HL-60 (cell line): ENCODE measurements around the gene TRABD2B.

ENCODE experiments used
- DNase-seq, 2 experiments: peaks; one replicate each; pipeline ENCODE4 v3.0.0-alpha.2; 2010 to 2020; ENCODE audit warnings: low read depth in 1 of 2, low spot score in 1 of 2
- H3K27ac ChIP-seq: fragments of 250-450 bp; sonication (Bioruptor Pico); replicated peaks from 2 replicates; pipeline ENCODE4 v1.5.1; 2020; ENCODE audit warnings: mild to moderate bottlenecking, moderate library complexity
- H3K27me3 ChIP-seq: fragments of 250-450 bp; sonication (Bioruptor Pico); 2 replicates; pipeline ENCODE4 v1.5.1; 2021; ENCODE audit warnings: mild to moderate bottlenecking, moderate library complexity; ENCODE audit not compliant: insufficient read depth, poor library complexity, severe bottlenecking
- H3K4me3 ChIP-seq: replicated peaks from 2 replicates; pipeline ENCODE4 v1.5.1; 2011; ENCODE audit warnings: mild to moderate bottlenecking, control low read depth, low read length; ENCODE audit not compliant: insufficient read depth
- GABPA ChIP-seq: IDR thresholded peaks from 2 replicates; pipeline ENCODE4 v1.6.1; 2012; ENCODE audit warnings: low read depth
- POLR2AphosphoS5 ChIP-seq: IDR thresholded peaks from 2 replicates; pipeline ENCODE4 v1.6.1; 2012; ENCODE audit warnings: low read depth
- SPI1 ChIP-seq: IDR thresholded peaks from 2 replicates; pipeline ENCODE4 v1.6.1; 2012; ENCODE audit warnings: low read depth, mild to moderate bottlenecking, borderline replicate concordance
- TF ChIP-seq, protein P1 (sequence below): IDR thresholded peaks from one replicate; pipeline ENCODE4 v1.5.1; 2011; ENCODE audit warnings: low read length, control low read depth, inconsistent platforms; ENCODE audit not compliant: insufficient read depth
- TF ChIP-seq, protein P2 (sequence below): IDR thresholded peaks from 2 replicates; pipeline ENCODE4 v1.6.1; 2012; ENCODE audit warnings: low read depth; ENCODE audit not compliant: insufficient replicate concordance

TRABD2B gene

DNA sequence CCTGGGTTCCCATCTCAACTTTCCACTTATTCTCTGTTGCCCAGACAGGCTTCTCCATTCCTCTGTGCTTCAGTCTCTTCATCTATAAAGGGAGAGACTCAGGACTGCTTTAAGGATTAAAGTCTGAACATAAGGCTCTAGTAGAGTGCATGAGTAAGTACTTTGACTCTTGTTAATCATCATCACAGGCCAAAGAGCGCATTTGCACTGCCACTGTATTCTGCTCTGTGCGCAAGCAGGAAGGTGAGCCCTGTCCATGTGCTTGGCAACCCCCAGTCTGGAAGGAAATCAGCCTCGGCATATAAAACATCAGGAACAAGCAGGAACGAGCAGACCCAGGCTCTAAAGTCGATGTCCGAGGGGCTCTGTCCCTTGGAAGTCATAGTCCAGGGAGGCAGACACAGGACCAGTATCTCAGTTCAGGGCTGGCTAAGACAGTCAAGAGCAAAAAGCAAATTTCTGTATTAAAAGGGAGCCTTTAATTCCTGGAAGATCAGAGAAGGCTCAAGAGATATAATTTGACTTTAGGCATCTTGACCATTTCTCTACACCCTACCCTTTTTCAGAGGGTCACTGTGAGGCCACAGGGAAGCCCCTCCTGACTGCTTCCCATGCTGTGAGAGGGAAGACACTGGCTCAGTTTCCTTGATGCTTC is 131.2 kb downstream of the TRABD2B start:
- Histone ChIP-seq H3K4me3 (no peak overlapping the region), H3K27me3 (no peaks in the 10 kb centered on the region), H3K27ac (no peak overlapping the region)
- TF ChIP-seq, protein P1, sequence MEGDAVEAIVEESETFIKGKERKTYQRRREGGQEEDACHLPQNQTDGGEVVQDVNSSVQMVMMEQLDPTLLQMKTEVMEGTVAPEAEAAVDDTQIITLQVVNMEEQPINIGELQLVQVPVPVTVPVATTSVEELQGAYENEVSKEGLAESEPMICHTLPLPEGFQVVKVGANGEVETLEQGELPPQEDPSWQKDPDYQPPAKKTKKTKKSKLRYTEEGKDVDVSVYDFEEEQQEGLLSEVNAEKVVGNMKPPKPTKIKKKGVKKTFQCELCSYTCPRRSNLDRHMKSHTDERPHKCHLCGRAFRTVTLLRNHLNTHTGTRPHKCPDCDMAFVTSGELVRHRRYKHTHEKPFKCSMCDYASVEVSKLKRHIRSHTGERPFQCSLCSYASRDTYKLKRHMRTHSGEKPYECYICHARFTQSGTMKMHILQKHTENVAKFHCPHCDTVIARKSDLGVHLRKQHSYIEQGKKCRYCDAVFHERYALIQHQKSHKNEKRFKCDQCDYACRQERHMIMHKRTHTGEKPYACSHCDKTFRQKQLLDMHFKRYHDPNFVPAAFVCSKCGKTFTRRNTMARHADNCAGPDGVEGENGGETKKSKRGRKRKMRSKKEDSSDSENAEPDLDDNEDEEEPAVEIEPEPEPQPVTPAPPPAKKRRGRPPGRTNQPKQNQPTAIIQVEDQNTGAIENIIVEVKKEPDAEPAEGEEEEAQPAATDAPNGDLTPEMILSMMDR, result no peak
- TF ChIP-seq POLR2AphosphoS5, result no peak
- no peak for TF ChIP-seq GABPA
- no peak for TF ChIP-seq SPI1
- TF ChIP-seq, protein P2, sequence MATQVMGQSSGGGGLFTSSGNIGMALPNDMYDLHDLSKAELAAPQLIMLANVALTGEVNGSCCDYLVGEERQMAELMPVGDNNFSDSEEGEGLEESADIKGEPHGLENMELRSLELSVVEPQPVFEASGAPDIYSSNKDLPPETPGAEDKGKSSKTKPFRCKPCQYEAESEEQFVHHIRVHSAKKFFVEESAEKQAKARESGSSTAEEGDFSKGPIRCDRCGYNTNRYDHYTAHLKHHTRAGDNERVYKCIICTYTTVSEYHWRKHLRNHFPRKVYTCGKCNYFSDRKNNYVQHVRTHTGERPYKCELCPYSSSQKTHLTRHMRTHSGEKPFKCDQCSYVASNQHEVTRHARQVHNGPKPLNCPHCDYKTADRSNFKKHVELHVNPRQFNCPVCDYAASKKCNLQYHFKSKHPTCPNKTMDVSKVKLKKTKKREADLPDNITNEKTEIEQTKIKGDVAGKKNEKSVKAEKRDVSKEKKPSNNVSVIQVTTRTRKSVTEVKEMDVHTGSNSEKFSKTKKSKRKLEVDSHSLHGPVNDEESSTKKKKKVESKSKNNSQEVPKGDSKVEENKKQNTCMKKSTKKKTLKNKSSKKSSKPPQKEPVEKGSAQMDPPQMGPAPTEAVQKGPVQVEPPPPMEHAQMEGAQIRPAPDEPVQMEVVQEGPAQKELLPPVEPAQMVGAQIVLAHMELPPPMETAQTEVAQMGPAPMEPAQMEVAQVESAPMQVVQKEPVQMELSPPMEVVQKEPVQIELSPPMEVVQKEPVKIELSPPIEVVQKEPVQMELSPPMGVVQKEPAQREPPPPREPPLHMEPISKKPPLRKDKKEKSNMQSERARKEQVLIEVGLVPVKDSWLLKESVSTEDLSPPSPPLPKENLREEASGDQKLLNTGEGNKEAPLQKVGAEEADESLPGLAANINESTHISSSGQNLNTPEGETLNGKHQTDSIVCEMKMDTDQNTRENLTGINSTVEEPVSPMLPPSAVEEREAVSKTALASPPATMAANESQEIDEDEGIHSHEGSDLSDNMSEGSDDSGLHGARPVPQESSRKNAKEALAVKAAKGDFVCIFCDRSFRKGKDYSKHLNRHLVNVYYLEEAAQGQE, result no peak
- DNase-seq, result no peak

DNA sequence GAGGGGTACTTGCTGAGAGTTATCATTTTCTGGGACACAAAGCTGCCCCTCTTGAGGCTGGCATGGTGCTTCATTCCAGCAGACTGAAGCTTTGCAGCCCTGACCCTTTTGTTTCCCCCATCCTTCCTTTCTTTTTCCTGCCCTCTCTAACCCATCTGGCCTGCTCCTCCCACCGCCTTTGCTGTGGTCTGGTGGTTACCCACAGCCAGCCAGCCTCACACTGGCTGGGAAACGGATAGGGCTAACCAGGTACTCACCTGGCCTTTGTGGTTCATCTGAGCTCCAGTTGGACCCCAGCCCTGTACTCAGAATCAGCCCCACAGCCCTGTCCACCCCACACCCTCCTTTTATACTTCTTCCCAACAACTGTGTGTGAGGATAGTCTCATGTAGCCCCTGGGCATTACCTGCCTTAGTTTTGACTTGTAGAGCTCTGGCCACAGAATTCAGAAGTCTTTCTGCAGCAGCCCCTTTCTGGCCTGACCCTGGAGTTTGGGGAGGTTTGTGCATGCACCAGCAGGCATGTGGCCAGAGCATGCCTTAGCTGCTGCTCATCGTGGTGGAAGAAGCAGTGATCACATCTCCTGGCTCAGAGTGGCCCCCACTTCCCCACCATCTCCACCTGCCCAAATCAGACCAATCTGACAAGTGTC is 138.0 kb downstream of the TRABD2B start:
- DNase-seq, result no peak

DNA sequence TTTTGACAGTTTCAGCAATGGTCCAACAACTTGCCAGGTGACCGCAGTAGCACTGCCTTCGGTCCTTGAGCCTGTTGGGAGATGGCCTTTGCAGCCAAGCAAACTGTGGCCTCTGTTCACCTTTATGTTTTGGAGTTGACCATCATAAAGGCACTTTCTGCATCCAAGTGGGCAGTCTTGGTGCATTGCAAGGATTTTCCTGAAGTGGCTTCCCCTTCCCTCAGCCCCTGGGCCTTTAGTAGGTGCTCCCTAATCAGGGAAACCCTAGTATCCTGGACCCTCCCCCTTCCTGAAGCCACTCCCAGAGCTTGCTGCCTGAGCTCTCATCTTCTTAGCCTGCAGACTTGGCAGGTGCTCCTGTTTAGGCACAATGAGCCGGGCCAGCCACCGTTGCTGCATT is 140.2 kb downstream of the TRABD2B start:
- DNase-seq, result no peak
- H3K4me3 ChIP-seq, result no peak overlapping the region

More for the DNA sequence above, 138.0 kb downstream of the TRABD2B start:
- no peak for TF ChIP-seq GABPA
- TF ChIP-seq, protein P2, result no peak
- TF ChIP-seq, protein P1, result no peak
- no peak for TF ChIP-seq SPI1
- TF ChIP-seq POLR2AphosphoS5, result no peak
- Histone ChIP-seq H3K27me3 (peaks cover 2% of the 10 kb centered on the region), H3K27ac (no peak overlapping the region), H3K4me3 (no peak overlapping the region)

More for the DNA sequence above, 140.2 kb downstream of the TRABD2B start:
- TF ChIP-seq, protein P2, result no peak
- TF ChIP-seq POLR2AphosphoS5 (no peak), GABPA (no peak)
- TF ChIP-seq, protein P1, result no peak
- Histone ChIP-seq H3K27me3 (peaks cover 2% of the 10 kb centered on the region), H3K27ac (no peak overlapping the region)
